AG20443 (cell line): ENCODE data around the gene ACVRL1.
"Not testable (repeated sequence)": the region's sequence is repeated elsewhere in the genome, so short reads cannot be mapped to it uniquely, and the experiment has no call there.

Experiments
- DNase-seq: peaks from one replicate; pipeline ENCODE4 v3.0.0; 2012; ENCODE audit warnings: low spot score, mixed read lengths

Gene ACVRL1

GRCh38 chr12:51874000-51874399 lies 33.3 kb upstream of the ACVRL1 start:
- no peak for DNase-seq

GRCh38 chr12:51874486-51874885 lies 32.8 kb upstream of the ACVRL1 start:
- DNase-seq: no peak

DNA sequence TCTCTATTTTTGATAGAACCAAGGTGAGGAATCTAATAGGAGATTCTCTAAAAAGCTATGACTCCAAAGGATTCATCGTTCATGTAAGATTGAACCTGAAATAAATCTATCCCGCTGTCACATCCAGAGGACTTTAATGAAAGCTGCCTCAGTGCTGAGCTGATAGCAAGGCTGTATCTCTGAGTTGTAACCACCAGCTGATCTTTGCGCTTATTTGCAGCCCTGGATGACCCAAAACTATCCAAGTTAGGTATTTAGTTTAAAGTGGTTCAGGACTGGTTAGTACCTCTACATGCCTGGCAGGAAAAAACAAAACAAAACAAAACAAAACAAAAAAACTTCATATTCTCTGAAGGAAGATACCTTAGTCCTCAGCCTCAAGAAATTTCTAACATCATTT lies 28.2 kb upstream of the ACVRL1 start:
- no peak for DNase-seq

- DNase-seq: no peak
Measured at GRCh38 chr12:51883295-51883694, 24.0 kb upstream of the ACVRL1 start.

DNA sequence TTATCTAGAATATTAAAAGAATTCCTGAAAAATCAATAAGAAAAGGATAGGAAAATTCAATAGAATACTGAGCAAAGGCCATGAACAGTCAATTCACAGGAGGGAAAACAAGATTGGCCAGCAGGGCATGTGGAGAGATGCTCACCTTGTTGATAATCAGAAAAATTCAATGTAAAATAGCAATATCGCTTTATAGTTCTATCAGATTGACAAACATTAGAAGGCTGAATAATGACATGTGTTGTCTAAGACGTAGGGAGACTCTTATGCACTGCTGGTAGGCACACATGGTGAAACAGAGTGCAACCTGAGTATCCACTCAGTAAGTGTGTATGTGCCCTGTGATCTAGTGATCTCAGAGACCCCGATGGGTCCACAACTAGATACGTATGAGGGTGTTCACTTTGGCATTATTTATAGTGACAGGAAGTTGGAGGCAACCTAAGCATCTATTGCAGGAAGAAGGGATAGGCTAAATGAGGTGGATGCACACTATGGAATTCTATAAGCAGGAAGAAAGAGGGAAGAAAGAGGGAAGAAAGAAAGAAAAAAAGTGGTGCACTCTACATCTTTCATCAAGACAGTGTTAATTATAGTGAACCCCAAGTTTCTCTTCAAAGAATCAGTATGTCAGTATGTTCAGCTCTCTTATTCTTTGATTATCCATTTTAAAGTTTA lies 23.2 kb upstream of the ACVRL1 start:
- DNase-seq: no peak

DNA sequence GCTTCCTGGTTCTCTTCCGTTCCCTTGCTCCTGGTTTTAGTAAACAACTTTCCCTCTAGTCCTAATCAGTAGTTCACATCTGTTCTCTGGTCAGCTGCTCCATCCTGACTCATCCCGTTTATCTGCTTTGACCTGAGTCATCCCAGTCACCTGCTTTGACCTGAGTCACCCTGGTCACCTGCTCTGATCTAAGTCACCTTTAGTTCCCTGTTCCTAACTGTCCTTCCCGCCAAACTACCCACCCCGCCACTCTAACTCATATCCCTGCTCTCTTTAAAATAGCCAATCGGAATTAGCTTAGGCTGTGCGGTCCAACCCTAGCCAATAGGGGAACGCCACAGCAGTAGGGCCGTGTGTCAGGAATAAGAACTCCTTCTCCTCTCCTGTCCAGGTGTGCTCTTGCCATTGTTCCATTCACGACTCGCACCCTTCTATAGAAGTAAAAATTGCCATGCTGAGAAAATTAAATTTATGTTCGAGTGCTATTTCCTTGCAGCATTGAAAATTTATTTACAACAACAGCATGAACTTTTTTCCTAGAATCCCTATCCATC lies 22.6 kb upstream of the ACVRL1 start:
- DNase-seq: no peak

DNA sequence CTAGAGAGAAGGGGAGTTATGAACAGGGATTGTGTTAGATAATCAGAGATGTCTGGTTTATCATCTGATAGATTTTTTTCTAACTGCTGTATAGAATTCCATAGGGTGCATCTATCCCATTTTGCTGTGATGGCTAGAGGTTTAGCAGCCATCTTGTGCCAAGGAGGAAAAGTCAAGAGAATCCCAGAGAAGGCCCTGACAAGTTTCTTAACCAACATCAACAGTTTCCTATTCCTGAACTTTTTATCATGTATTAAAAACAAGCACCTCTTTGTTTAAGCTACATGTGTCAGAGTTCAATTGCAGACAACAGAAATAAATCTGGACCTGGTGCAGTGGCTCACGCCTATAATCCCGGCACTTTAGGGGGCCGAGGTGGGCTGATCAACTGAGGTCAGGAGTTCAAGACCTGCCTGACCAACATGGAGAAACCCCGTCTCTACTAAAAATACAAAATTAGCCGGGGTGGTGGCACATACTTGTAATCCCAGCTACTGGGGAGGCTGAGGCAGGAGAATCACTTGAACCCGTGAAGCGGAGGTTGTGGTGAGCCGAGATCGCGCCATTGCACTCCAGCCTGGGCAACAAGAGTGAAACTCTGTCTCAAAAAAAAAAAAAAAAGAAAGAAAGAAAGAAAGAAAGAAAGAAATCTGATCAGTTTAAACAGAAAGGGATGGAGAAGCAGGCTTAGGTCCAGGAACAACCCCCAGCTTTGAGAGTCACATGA lies 21.8 kb upstream of the ACVRL1 start:
- not testable (repeated sequence) for DNase-seq

GRCh38 chr12:51886021-51886710 lies 21.1 kb upstream of the ACVRL1 start:
- DNase-seq: peak; percentile 96

DNA sequence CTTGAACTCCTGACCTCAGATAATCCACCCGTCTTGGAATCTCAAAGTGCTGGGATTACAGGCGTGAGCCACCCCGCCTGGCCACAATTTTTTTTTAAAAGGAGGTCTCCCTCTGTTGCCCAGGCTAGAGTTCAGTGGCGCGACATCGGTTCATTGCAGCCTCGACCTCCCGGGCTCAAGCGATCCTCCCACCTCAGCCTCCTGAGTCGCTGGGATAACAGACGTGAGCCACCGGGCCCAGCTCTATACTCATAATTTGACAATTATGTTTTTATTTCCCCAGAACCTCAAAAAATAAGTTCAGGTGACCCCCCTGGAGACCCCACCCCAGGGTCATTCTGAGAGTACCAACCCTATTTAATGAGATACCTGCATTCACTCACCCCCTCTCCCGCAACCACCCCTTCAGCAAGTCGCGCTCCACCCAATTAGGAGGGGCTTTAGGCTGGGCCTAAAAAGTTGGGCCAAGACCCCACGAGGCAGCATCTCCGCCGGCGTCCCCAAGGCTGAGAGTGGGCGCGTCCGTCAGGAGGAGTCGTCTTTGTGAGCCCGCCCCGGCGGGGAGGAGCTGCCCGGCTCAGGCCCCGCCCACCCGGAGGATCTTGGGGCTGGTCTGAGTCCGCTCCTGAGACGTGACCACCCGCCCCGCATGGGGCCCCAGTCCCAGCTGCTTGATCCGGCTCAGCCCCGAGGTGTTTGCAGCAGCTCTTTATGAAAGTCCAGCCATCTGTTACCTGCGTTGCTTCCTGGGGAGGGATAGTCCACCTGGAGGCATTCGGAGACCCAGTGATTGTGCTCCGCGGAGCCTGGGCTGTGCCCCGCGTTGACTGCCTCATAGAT lies 19.6 kb upstream of the ACVRL1 start, which contains the start of gene ANKRD33:
Gene ANKRD33, plus strand, starts transcription at position 628 of the 840 bp plus-strand sequence. Its CDS starts 84 bp downstream, at position 712.
- peak; percentile 65 for DNase-seq

DNA sequence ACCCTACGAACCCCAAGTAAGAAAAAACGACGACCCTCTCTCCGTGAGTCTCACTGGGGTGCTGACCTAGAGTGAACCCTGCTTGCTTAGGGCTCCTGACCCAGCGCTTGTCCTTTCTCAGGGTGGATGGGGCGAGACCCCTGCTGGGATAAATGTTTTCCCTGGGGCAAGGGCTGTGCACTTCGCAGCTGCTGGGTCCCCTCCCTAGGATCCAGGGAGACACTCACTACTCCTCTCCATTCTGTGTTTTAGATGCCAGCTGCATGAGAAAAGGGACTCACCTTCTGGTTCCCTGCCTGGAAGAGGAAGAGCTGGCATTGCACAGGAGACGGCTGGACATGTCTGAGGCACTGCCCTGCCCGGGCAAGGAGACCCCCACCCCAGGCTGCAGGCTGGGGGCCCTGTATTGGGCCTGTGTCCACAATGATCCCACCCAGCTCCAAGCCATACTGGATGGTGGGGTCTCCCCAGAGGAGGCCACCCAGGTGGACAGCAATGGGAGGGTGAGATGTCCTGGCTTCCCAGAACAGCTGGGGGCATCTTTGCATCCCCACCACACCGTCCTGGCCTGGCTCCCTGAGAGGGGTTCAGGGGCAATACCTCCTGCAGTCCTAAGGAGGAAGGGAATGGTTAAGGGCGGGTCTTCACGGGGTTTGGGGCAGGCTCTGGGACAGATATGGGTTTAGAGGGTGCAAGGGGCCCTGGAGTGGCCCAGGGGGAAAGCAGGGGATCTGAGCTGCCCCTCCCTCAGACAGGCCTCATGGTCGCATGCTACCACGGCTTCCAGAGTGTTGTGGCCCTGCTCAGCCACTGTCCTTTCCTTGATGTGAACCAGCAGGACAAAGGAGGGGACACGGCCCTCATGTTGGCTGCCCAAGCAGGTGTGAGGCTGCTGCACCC lies 18.7 kb upstream of the ACVRL1 start:
- DNase-seq: no peak

DNA sequence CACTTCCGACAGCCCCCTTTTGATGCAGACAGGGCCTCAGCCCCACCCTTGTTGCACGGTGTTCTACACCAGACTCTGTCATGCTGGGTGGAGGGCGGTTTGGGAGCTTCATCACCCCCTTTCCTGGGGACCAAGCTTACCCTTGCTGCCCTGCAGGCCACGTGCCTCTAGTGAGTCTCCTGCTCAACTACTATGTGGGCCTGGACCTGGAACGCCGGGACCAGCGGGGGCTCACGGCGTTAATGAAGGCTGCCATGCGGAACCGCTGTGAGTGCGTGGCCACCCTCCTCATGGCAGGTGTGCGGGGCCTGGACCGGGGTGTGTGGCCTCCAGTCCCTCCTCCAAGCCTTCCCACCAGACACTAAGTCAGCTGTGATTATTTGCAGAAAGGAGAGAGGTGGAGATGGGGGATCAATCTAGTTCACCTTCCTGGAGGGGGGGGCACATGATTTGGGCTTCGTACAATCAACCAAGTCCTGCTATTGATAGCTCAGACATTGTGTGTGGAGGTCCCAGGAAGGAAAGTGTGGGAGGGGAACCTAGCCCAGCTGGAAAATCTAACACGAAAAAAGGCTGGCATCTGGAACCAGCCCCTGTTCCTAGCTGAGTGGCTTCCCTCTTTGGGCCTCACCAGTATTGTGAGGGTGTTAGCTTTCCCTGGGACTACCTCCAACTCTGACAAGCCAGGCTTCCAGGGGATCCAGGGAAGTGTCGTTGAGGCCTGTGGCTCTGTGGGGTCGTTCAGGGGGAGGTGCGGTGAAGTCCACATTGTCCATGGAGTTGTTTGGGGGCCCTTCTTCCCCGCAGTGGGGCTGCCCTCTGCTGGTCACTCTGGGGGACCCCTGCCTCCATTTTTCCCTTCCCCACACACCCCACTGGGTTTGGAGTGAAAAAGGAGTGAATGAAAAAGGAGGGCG lies 17.8 kb upstream of the ACVRL1 start:
- DNase-seq: no peak

DNA sequence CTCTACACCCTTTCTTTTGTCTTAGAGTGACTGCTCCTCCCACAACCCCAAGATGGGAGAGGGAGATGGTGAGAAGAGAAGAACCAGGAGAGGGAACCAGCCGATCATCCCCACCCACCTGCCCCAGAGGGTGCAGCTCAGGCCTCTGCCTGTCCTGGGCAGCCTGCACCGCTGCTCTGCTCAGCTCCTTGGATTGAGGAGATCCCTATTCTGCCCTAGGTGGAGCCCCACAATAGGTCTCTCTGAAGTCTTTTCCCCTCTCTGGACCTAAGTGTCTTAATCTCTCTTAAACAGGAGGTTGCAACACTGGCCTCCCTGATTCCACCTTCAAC lies 17.2 kb upstream of the ACVRL1 start:
- DNase-seq: no peak

DNA sequence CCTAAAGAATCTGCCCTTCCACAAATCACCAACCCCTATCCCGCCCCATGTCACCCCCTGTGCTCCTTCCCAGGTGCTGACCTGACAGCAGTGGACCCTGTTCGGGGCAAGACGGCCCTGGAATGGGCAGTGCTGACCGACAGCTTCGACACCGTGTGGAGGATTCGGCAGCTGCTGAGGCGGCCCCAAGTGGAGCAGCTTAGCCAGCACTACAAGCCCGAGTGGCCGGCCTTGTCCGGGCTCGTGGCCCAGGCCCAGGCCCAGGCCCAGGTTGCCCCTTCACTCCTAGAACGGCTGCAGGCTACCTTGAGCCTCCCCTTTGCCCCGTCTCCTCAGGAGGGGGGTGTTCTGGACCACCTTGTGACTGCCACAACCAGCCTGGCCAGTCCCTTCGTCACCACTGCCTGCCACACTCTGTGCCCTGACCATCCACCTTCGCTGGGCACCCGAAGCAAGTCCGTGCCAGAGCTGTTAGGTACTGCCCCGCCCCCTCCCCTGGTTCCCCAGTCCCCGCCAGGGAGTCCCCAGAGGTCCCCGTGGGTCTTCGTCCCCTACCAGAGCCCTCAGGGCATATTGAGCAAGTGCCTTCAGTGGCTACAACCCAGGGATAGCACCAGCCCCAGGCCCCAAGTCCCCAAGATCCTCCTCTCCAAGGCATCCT lies 16.7 kb upstream of the ACVRL1 start:
- no peak for DNase-seq

- DNase-seq: no peak
Measured at GRCh38 chr12:51891843-51892242, 15.5 kb upstream of the ACVRL1 start.

DNA sequence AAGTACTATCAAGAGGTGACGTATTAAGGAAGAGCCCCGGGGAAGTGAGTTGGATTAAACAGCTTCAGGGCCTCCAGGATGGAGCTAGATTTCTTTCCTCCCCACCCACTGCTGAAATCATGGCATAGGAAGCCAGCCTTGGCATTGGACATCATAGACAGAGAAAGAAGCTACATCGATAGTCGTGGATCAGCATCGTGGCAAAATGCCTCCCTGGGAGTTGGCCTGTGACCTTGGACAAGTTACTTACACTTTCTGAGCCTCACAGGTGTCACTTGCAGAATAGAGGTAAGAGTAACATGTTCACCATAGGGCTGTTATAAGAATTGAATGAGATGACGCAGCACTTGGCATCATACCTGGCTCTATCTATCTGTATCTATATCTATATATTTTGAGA lies 13.5 kb upstream of the ACVRL1 start:
- no peak for DNase-seq

DNA sequence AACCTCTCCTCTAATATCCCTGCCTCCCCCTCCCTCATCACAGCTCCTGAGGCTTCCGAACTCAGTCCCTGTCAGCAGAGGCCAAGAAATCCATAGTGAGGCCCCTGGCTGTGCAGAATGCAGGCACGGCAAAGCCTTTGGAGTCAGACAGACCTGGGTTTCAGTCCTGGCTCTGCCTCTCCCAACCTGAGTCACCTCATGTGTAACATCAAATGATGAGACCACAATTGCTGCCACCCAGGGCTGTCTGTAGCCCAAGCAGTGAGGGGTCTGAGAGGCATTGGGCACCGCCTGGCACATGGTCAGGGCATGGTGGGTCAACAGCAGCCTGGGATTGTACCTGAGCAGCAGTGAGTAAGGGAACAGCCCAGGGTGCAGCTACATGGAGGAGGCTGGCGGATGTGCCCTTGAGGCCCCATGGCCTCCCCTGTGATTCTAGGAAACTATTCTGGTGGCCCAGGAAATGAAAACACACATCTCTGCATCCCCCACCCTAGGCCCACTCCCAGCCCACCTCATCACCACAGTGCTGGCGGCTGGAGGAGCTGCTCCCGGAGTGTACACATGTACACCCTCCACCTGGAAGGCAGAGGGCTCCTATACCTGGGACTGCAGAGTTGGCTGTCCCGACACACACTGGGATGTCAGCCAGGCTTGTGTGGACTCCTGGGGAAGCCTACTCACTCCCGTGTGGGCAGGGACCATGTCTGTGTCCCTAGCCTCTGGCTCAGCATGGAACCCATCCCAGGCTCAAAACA lies 11.7 kb upstream of the ACVRL1 start:
- no peak for DNase-seq

- DNase-seq: no peak
Measured at GRCh38 chr12:51896236-51896635, 11.1 kb upstream of the ACVRL1 start.

DNA sequence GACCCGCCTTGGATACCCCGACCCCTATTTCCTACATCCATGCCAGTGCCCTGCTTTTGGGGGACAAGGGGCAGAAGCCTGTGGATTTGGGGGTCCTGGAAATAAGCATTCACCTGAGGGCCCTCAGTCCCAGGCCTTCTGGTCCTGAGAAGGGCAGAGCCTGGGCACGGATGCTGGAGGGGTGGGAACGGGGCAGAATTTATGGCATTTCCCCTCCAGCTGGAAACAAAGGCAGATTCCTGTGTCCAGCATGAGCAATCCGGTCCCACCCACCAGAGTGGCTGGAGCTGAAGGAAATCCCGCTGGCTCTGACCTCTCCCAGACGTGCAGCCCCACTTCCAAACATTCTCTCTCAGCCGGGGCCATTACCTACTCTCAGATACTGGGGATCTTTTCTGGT lies 10.1 kb upstream of the ACVRL1 start:
- DNase-seq: peak; percentile 75

- no peak for DNase-seq
Measured at GRCh38 chr12:51898506-51898905, 8.8 kb upstream of the ACVRL1 start.
